H1 (cell line): ENCODE data around the gene ARMC7. TPM values are rescaled to one million over a fixed set of nuclear protein-coding genes. Genes with fewer than 3 reads are reported as not detected.

Experiments
- CTCF ChIA-PET: fragments of 300-600 bp; sonication (Branson Sonifier 250); formaldehyde crosslinking; loops from one replicate; lab custom pipeline; 2021; ENCODE audit not compliant: partially characterized antibody; lab: Charles Lee
- POLR2A ChIA-PET: fragments of 300-600 bp; sonication (Branson Sonifier 250); formaldehyde crosslinking; loops from one replicate; lab custom pipeline; 2021; ENCODE audit warnings: inconsistent platforms; ENCODE audit not compliant: partially characterized antibody; lab: Charles Lee
- DNase-seq, 2 experiments: peaks; one replicate each; pipeline versions ENCODE4 v3.0.0 to v3.0.0-alpha.2; 2010 to 2022; ENCODE audit warnings: low spot score in 2 of 2, low read depth in 1 of 2, mixed read lengths in 1 of 2
- FAIRE-seq: peaks from 2 replicates; lab custom pipeline; 2011; peaks lifted over from hg19 to GRCh38; lab: Jason Lieb, UNC
- H2AFZ ChIP-seq: 2 replicates; pipeline ENCODE4 v1.8.1; 2012; ENCODE audit warnings: low read length, inconsistent platforms
- H2AK5ac ChIP-seq: 2 replicates; pipeline ENCODE4 v1.6.1; 2013; ENCODE audit warnings: low read depth, low read length
- H2BK120ac ChIP-seq: replicated peaks from 2 replicates; pipeline ENCODE3; 2013; ENCODE audit warnings: low read depth, low read length, inconsistent platforms
- H2BK12ac ChIP-seq: 2 replicates; pipeline ENCODE4 v1.6.1; 2013; ENCODE audit warnings: low read depth, low read length
- H2BK15ac ChIP-seq: 2 replicates; pipeline ENCODE4 v1.6.1; 2013; ENCODE audit warnings: low read length
- H2BK20ac ChIP-seq: 2 replicates; pipeline ENCODE4 v1.6.1; 2013; ENCODE audit warnings: low read length
- H2BK5ac ChIP-seq: 2 replicates; pipeline ENCODE4 v1.6.1; 2013; ENCODE audit warnings: low read depth, low read length
- H3K14ac ChIP-seq: 2 replicates; pipeline ENCODE4 v1.6.1; 2013; ENCODE audit warnings: inconsistent platforms; ENCODE audit not compliant: insufficient read length
- H3K18ac ChIP-seq: 2 replicates; pipeline ENCODE4 v1.6.1; 2013; ENCODE audit warnings: low read length; ENCODE audit errors: extremely low read depth
- H3K23ac ChIP-seq: 2 replicates; pipeline ENCODE4 v1.6.1; 2013; ENCODE audit warnings: inconsistent platforms; ENCODE audit not compliant: insufficient read length
- H3K23me2 ChIP-seq: 2 replicates; pipeline ENCODE4 v1.6.1; 2013; ENCODE audit warnings: low read depth, low read length
- H3K27ac ChIP-seq: 2 replicates; pipeline ENCODE4 v1.6.1; 2011; ENCODE audit warnings: low read depth, low read length, inconsistent platforms
- H3K27me3 ChIP-seq, 4 experiments: replicated peaks in 1 of 4; 1 replicate in 1 of 4; 2 replicates in 3 of 4; pipeline versions ENCODE4 v1.6.1 to v1.8.1; 2011 to 2013; ENCODE audit warnings: low read length in 3 of 4, mild to moderate bottlenecking in 3 of 4, inconsistent platforms in 2 of 4, mixed read lengths in 2 of 4, moderate library complexity in 1 of 4; ENCODE audit not compliant: control insufficient read depth in 3 of 4, insufficient read depth in 3 of 4; ENCODE audit errors: extremely low read depth in 1 of 4
- H3K36me3 ChIP-seq, 4 experiments: 2 replicates each; pipeline versions ENCODE4 v1.6.1 to v1.8.1; 2011 to 2013; ENCODE audit warnings: mild to moderate bottlenecking in 4 of 4, low read length in 3 of 4, moderate library complexity in 2 of 4, control low read depth in 1 of 4, inconsistent platforms in 1 of 4; ENCODE audit not compliant: insufficient read depth in 4 of 4, control insufficient read depth in 2 of 4
- H3K4ac ChIP-seq: replicated peaks from 2 replicates; pipeline ENCODE3; 2013; ENCODE audit warnings: low read length, low read depth, mixed read lengths, inconsistent platforms; ENCODE audit not compliant: insufficient read length
- H3K4me1 ChIP-seq, 4 experiments: replicated peaks in 1 of 4; 1 replicate in 1 of 4; 2 replicates in 3 of 4; pipeline versions ENCODE4 v1.6.1 to v1.8.1; 2011 to 2013; ENCODE audit warnings: low read length in 3 of 4, inconsistent platforms in 2 of 4, mixed read lengths in 1 of 4; ENCODE audit not compliant: insufficient read depth in 4 of 4, control insufficient read depth in 3 of 4
- H3K4me2 ChIP-seq, 2 experiments: 2 replicates each; pipeline versions ENCODE4 v1.6.1 to v1.8.1; 2011 to 2013; ENCODE audit warnings: low read depth in 2 of 2, low read length in 2 of 2, control low read depth in 1 of 2, inconsistent platforms in 1 of 2, mild to moderate bottlenecking in 1 of 2; ENCODE audit not compliant: insufficient read depth in 1 of 2
- H3K4me3 ChIP-seq, 4 experiments: fragments of 200-600, 300-600 bp in 1 of 4; sonication (generic), shearing (Covaris generic), sonication (Bioruptor Twin) in 1 of 4; 2 replicates each; pipeline versions ENCODE4 v1.5.1 to v1.8.1; 2011 to 2016; ENCODE audit warnings: low read length in 4 of 4, low read depth in 3 of 4, control low read depth in 2 of 4, inconsistent platforms in 2 of 4, mild to moderate bottlenecking in 2 of 4, mixed read lengths in 1 of 4, moderate library complexity in 1 of 4; ENCODE audit not compliant: insufficient read depth in 2 of 4; ENCODE audit errors: extremely low read depth in 1 of 4
- H3K56ac ChIP-seq: replicated peaks from 2 replicates; pipeline ENCODE3; 2013; ENCODE audit warnings: low read depth, mild to moderate bottlenecking, mixed read lengths, low read length, inconsistent platforms; ENCODE audit not compliant: insufficient read length
- H3K79me1 ChIP-seq: 2 replicates; pipeline ENCODE4 v1.6.1; 2013; ENCODE audit warnings: low read depth, low read length, control low read depth
- H3K79me2 ChIP-seq, 2 experiments: 2 replicates each; pipeline versions ENCODE4 v1.6.1 to v1.8.1; 2012 to 2013; ENCODE audit warnings: low read length in 2 of 2, mild to moderate bottlenecking in 2 of 2, inconsistent platforms in 1 of 2; ENCODE audit not compliant: insufficient read depth in 2 of 2, control insufficient read depth in 1 of 2
- H3K9ac ChIP-seq, 4 experiments: replicated peaks in 1 of 4; 1 replicate in 1 of 4; 2 replicates in 3 of 4; pipeline versions ENCODE4 v1.6.1 to v1.8.1; 2011 to 2013; ENCODE audit warnings: low read depth in 3 of 4, low read length in 3 of 4, control low read depth in 2 of 4, mild to moderate bottlenecking in 2 of 4, moderate library complexity in 2 of 4, inconsistent platforms in 1 of 4; ENCODE audit errors: extremely low read depth in 1 of 4
- H3K9me3 ChIP-seq, 2 experiments: 2 replicates each; pipeline versions ENCODE4 v1.6.1 to v1.8.1; 2012 to 2013; ENCODE audit warnings: mild to moderate bottlenecking in 2 of 2, moderate library complexity in 2 of 2, control low read depth in 1 of 2, inconsistent platforms in 1 of 2, low read depth in 1 of 2, low read length in 1 of 2, mixed read lengths in 1 of 2; ENCODE audit not compliant: insufficient read depth in 2 of 2
- H4K20me1 ChIP-seq, 2 experiments: replicated peaks in 1 of 2; 2 replicates each; pipeline versions ENCODE3 to v1.8.1; 2011 to 2013; ENCODE audit warnings: inconsistent platforms in 2 of 2, low read length in 2 of 2, mild to moderate bottlenecking in 1 of 2; ENCODE audit not compliant: insufficient read depth in 2 of 2, control insufficient read depth in 1 of 2
- H4K5ac ChIP-seq: 2 replicates; pipeline ENCODE4 v1.6.1; 2013; ENCODE audit warnings: low read length, low read depth, mixed read lengths, inconsistent platforms; ENCODE audit not compliant: insufficient read length
- H4K8ac ChIP-seq: 2 replicates; pipeline ENCODE4 v1.8.0; 2013; ENCODE audit warnings: mild to moderate bottlenecking, moderate library complexity, low read length, inconsistent platforms; ENCODE audit not compliant: insufficient read depth; ENCODE audit errors: extremely low read depth
- H4K91ac ChIP-seq: replicated peaks from 2 replicates; pipeline ENCODE3; 2013; ENCODE audit warnings: low read length, mixed read lengths, inconsistent platforms; ENCODE audit not compliant: insufficient read length
- CREB1 ChIP-seq: IDR thresholded peaks from 2 replicates; pipeline ENCODE4 v1.6.1; 2012; ENCODE audit warnings: inconsistent platforms
- PHF8 ChIP-seq: fragments of 200-600 bp; sonication (generic); conservative IDR thresholded peaks from 2 replicates; pipeline ENCODE4 v1.7.1; 2012; ENCODE audit warnings: low read depth, mild to moderate bottlenecking, inconsistent platforms, low read length, moderate library complexity
- RXRA ChIP-seq: IDR thresholded peaks from 2 replicates; pipeline ENCODE4 v1.6.1; 2011; ENCODE audit warnings: low read depth, mild to moderate bottlenecking, low read length, moderate library complexity; ENCODE audit not compliant: insufficient read depth
- SRF ChIP-seq: IDR thresholded peaks from 2 replicates; pipeline ENCODE4 v1.6.1; 2011; ENCODE audit warnings: mild to moderate bottlenecking, low read depth, low read length, moderate library complexity
- WGBS, 2 experiments: shearing (Covaris generic) in 1 of 2; methylation state at CpG; one replicate each; pipeline versions ENCODE4 v1.1.6 to v1.1.7; 2013 to 2015; ENCODE audit warnings: low lambda C conversion rate in 2 of 2, mixed read lengths in 2 of 2, inconsistent platforms in 1 of 2, low coverage in 1 of 2, missing lambda C conversion rate in 1 of 2; ENCODE audit not compliant: insufficient replicate concordance in 2 of 2, insufficient coverage in 1 of 2, insufficient read length in 1 of 2; ENCODE audit errors: extremely low coverage in 1 of 2, missing lambda C conversion rate in 1 of 2; 5-methylcytosine and 5-hydroxymethylcytosine counted together
- polyA plus RNA-seq, 7 experiments: library from polyadenylated mRNA; depleted of rRNA in 3 of 7; stranded (reverse) in 5 of 7; unstranded in 2 of 7; fragments of >200 nt in 5 of 7; fragments of 200-250 nt in 2 of 7; gene quantifications; 1 replicate in 5 of 7; 2 replicates in 1 of 7; 4 replicates in 1 of 7; pipeline versions ENCODE4 v1.2.1 to v1.2.3, GENCODE V29; 2011 to 2013; ENCODE audit warnings: missing spikeins in 2 of 7, mixed read lengths in 2 of 7
- total RNA-seq: library from RNA; stranded (reverse); fragmentation: NEBNext Ultra II Directional; extraction: Animal tissue kit (Norgen Biotek cat#: 25700); gene quantifications from 2 replicates; pipeline ENCODE4 v1.2.1, GENCODE V29; 2021

Gene ARMC7
- total and polyA plus RNA-seq, 2 of the 8 experiments (the other 6 are each of a cell fraction or from before 2014, with no cell fraction given), result 9.8 to 13.6 TPM

GRCh38 chr17:75079023-75079373 is 30.8 kb upstream of the ARMC7 start:
- no peaks in the 10 kb centered on the region for H4K20me1 ChIP-seq
- CTCF ChIA-PET, result interaction anchor here (0.7 to 7.6 kb wide), 14 partner anchors 9 to 274 kb away, joined by 3 to 45 read pairs (median 4); partner anchors contain the start of gene ARMC7
- H4K8ac ChIP-seq, result no peak overlapping the region
- H3K56ac ChIP-seq, result no peak overlapping the region
- H2BK20ac ChIP-seq, result no peak overlapping the region
- no peak overlapping the region for H2BK12ac ChIP-seq
- H3K18ac ChIP-seq, result peak overlapping the region; percentile 48; the same call in 1 of the 2 replicates
- DNase-seq (no peak), FAIRE-seq (no peak)
- H3K36me3 ChIP-seq, result no peaks in the 10 kb centered on the region
- no peak overlapping the region for H3K4ac ChIP-seq
- POLR2A ChIA-PET, result interaction anchor here (0.8 to 4.4 kb wide), 5 partner anchors 9 to 75 kb away, joined by 3 to 25 read pairs (median 3); partner anchors contain the start of genes JPT1 and SLC16A5
- no peaks in the 10 kb centered on the region for H3K79me2 ChIP-seq
- H3K23me2 ChIP-seq, result no peaks in the 10 kb centered on the region
- H3K14ac ChIP-seq, result no peak overlapping the region
- no peak overlapping the region for H3K4me2 ChIP-seq
- no peak overlapping the region for H3K27ac ChIP-seq
- H3K27me3 ChIP-seq, result no peaks in the 10 kb centered on the region
- H4K91ac ChIP-seq, result no peak overlapping the region
- whole genome bisulfite sequencing, 2 experiments, result 94% methylated on average over 8 of the region's 8 CpGs; no CpG with 5 or more reads in 1 of the 2 experiments
- no peaks in the 10 kb centered on the region for H3K79me1 ChIP-seq
- no peak overlapping the region for H3K9ac ChIP-seq
- H3K9me3 ChIP-seq, result no peaks in the 10 kb centered on the region
- no peak overlapping the region for H2BK15ac ChIP-seq
- no peak overlapping the region for H2AK5ac ChIP-seq
- no peak overlapping the region for H3K4me3 ChIP-seq
- TF ChIP-seq SRF (no peak), CREB1 (no peak), RXRA (no peak), PHF8 (no peak)
- TF ChIP-seq, all 59 proteins: peak for 0
- Histone ChIP-seq H4K5ac (no peak overlapping the region), H2BK120ac (no peak overlapping the region), H2AFZ (peak overlapping the region; percentile 1; the same call in 1 of the 2 replicates), H2BK5ac (no peak overlapping the region), H3K23ac (no peak overlapping the region), H3K4me1 (peaks cover 0 to 16% (median 8%) of the 10 kb centered on the region in 4 experiments; a peak in 6 of 7 replicates)
